Midbrain (tissue), 1 donor: ENCODE measurements around the gene RAVER1.
"Not testable (repeated sequence)": the region's sequence is repeated elsewhere in the genome, so short reads cannot be mapped to it uniquely, and the experiment has no call there.

Experiments
- DNase-seq: peaks from one replicate; lab custom pipeline; 2025; lab: John Stamatoyannopoulos, UW

Gene RAVER1, protein sequence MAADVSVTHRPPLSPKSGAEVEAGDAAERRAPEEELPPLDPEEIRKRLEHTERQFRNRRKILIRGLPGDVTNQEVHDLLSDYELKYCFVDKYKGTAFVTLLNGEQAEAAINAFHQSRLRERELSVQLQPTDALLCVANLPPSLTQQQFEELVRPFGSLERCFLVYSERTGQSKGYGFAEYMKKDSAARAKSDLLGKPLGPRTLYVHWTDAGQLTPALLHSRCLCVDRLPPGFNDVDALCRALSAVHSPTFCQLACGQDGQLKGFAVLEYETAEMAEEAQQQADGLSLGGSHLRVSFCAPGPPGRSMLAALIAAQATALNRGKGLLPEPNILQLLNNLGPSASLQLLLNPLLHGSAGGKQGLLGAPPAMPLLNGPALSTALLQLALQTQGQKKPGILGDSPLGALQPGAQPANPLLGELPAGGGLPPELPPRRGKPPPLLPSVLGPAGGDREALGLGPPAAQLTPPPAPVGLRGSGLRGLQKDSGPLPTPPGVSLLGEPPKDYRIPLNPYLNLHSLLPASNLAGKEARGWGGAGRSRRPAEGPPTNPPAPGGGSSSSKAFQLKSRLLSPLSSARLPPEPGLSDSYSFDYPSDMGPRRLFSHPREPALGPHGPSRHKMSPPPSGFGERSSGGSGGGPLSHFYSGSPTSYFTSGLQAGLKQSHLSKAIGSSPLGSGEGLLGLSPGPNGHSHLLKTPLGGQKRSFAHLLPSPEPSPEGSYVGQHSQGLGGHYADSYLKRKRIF

GRCh38 chr19:10332965-10333757, at the start of gene RAVER1:
Gene RAVER1 (minus strand): TSS chr19:10333529. CDS start chr19:10333507, 22 bp downstream.
- DNase-seq = peak; percentile 98

DNA sequence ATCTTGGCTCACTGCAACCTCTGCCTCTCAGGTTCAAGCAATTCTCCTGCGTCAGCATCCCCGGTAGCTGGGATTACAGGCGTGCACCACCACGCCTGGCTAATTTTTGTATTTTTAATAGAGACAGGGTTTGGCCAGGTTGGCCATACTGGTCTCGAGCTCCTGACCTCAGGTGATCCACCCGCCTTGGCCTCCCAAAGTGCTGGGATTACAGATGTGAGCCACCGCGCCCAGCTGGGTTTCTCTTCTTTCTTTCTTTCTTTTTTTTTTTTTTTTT, 49.8 kb upstream of the RAVER1 start:
- not testable (repeated sequence) for DNase-seq

DNA sequence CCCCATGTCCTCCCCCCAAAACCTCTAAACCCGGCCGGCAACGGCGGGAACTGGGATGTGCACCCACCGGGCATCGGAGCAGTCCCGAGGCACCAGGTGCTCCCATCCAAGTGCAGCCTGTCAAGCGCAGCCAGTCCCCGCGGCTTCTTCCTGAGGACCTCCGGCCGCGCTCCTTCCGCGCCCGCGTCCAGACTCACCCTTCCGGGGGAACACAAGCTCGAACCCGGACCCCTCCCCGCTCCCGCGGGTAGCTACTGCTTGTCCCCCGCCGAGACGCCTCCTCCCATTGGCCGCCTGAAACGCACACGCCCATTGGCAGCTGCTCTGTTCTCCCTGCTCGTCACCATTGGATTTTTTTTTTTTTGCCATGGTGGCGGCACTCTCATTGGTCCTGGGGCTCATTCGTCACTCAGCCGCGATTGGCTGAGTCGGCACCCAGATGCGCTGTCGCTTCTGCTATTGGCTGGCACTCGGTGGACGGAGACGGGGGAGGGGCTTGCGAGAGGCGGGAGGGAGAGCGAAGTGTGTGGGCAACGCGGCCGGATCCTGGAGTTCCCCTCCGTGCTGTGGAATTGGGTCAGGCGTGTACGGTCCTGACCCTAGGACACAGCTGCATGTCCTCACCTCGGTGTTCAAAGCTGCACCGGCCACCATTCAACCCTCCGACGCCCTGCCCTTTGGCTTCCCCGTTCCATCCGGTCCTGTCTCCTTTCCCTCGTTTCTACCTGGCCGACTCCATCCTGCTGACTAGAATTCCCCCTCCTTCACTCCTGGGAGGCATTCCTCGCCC, 47.2 kb upstream of the RAVER1 start, which contains the start of gene TYK2:
Gene TYK2 (minus strand): TSS at position 260 of the 790 bp plus-strand sequence. CDS start 2,166 bp downstream, outside the sequence.
- peak; percentile 98 for DNase-seq

DNA sequence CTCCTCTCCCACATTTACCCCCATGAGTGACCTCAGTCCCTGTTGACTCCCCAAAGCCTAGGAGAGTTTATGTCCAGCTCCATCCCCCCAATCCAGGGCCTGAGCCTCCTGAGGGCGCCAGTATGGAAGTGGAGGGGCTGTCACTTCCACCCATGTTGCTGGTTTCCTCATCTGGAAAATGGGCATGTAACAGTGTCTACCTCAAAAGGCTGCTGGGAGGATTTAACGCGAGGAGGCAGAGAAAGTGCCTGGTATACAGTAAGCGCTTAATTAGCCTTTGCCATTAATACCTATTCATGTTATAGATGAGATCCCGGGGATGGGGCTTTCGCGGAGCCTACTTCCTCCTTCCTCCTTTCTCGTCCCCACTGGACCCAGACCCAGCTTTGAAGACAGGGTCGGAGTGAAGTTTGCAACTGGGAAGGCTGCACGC, 46.6 kb upstream of the RAVER1 start:
- no peak for DNase-seq

- no peak for DNase-seq
These were observed 44.8 kb upstream of the RAVER1 start for GRCh38 chr19:10378124-10378523.

GRCh38 chr19:10377140-10377640, 43.9 kb upstream of the RAVER1 start:
- not testable (repeated sequence) for DNase-seq

GRCh38 chr19:10374931-10375330, 41.6 kb upstream of the RAVER1 start:
- DNase-seq = no peak

DNA sequence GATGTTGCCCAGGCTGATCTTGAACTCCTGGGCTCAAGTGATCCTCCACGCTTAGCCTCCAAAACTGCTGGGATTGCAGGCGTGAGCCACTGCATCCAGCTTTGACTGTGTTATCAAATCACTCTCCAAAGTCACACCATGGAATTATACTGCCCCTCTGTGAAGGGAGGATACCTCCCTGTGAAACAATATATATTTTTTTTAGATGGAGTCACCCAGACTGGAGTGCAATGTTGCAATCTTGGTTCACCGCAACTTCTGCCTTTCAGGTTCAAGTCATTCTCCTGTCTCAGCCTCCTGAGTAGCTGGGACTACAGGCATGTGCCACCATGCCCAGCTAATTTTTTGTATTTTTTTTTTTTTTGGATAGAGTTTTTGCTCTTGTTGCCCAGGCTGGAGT, 39.4 kb upstream of the RAVER1 start:
- no peak for DNase-seq

DNA sequence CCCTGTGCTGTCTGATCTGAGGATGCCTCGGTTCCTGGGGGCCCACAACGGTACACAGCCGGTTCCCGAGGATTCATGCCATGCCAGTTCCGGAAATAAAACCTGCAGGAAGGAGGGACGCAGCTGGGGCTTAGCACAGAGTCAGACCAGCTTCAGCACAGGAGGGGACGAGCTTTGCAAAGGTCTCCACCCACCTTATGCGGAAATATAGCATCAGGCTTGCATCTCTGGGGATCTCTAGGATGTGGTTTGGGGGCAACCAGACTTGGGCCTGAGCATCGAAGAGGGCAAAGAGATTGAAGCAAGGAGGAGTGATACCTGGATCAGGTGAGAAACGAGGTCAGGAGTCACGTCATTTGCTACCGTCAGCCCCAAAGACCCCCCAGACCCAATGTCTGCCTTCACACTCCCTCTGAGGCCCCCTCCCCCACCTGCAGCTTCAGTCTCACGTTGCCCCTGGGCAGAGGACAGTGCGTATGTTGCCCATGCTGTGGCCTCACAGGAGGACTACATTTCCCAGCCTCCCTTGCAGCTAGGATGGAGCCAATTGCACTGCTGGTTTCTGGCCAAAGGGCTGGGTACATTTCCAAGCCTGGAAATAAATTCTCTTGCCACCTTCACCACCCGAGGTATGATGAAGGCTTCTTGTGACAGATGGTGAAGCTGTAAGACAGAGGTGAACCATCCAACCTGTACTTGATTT, 34.9 kb upstream of the RAVER1 start:
- DNase-seq = no peak

DNA sequence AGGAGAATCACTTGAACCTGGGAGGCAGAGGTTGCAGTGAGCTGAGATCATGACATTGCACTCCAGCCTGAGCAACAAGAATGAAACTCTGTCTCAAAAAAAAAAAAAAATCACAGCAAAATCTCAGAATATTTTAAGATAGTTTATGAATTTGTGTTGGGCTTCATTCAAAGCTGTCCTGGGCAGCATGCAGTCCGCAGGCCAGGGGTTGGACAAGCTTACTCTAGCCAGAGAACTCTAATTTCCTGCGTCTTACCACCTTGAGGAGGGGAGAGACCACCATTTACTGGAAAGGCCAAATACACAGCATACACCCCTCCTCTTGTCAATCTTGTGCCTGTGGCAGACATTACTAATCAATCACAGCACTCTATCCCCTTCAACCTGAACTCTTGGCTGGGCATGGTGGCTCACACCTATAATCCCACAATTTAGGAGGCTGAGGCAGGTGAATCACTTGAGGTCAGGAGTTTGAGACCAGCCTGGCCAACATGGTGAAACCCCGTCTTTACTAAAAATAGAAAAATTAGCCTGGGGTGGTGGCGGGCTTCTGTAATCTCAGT, 33.7 kb upstream of the RAVER1 start:
- DNase-seq = not testable (repeated sequence)

DNA sequence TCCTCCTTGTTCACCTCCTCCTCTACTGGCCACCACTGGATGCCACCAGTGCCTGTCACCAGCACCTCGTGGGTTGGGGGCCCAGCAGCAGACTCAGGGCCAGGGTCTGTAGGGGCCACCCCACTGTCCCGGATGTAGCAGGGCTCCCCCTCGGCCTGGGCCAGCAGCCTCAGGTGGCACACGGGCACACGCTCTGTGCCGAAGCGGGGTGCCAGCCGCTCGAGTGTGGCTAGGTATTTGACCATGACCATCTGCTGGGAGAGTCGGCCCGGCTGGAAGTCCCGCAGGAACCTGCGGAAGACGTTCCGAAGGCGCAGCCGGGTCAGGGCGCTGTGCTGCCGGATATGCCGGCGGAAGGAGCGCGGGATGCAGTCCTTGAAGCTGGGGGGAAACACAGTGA, 32.2 kb upstream of the RAVER1 start:
- no peak for DNase-seq

DNA sequence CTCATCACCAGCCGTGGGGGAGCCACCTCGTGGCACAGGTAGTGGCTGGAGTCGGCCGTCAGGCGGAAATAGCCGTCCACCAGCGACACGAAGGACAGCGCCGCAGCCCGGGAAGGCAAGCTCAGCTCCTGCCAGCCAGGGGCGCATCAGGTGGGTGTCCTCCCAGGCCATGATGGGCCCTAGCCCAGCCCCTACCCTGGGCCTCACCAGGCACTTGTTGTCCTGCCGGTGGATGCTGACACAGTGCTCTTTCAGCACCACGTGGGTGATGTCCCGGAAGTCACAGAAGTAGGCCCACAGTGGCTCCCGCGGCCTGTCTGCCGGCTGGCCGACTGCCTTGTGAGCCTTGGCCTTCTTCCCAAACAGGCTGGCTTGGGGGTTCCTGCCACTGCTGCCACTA, 31.3 kb upstream of the RAVER1 start:
- DNase-seq = peak; percentile 55

DNA sequence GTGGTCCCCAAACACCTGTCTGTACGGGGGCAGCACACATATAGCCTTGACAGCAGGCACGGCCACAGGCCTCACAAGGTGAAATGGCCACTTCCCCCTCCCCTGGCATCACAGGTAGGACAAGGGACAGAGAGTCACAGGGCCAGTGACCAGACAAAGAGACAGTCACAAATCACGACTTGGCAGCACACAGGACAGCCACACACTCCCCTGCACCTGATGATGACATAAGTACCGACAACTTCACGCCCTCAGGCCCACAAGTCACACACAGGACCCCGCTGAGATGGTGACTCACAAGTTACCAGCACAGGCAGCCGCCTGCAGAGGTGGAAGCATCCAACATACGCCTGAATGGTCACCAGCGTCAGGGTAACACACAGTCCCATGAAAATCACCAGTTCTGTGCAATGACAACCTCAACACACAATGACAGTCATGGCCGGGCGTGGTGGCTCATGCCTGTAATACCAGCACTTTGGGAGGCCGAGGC, 30.5 kb upstream of the RAVER1 start:
- DNase-seq = no peak

- no peak for DNase-seq
These were observed 28.9 kb upstream of the RAVER1 start for GRCh38 chr19:10362259-10362658.

- no peak for DNase-seq
These were observed 28.3 kb upstream of the RAVER1 start for GRCh38 chr19:10361569-10362011.

DNA sequence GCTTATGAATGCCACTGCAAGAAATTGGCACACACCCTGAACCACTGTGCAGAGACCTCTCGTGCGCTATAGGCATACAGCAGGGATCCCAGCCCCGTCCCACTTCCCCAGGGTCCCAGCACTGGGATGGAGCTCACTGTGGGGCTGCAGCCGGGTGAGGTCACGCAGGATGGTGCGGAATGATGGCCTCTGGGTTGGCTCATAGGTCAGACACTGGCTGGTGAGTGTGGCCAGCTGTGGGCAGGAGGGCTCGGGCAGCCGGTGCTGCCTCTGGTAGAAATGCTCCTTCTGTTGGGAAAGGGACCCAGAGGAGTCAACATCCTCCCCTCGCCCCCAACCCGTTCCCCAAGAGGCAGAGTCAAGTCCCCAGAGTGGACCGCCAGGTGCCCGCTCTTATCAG, 23.1 kb upstream of the RAVER1 start:
- no peak for DNase-seq

- no peak for DNase-seq
These were observed 20.6 kb upstream of the RAVER1 start for GRCh38 chr19:10353793-10354391.

DNA sequence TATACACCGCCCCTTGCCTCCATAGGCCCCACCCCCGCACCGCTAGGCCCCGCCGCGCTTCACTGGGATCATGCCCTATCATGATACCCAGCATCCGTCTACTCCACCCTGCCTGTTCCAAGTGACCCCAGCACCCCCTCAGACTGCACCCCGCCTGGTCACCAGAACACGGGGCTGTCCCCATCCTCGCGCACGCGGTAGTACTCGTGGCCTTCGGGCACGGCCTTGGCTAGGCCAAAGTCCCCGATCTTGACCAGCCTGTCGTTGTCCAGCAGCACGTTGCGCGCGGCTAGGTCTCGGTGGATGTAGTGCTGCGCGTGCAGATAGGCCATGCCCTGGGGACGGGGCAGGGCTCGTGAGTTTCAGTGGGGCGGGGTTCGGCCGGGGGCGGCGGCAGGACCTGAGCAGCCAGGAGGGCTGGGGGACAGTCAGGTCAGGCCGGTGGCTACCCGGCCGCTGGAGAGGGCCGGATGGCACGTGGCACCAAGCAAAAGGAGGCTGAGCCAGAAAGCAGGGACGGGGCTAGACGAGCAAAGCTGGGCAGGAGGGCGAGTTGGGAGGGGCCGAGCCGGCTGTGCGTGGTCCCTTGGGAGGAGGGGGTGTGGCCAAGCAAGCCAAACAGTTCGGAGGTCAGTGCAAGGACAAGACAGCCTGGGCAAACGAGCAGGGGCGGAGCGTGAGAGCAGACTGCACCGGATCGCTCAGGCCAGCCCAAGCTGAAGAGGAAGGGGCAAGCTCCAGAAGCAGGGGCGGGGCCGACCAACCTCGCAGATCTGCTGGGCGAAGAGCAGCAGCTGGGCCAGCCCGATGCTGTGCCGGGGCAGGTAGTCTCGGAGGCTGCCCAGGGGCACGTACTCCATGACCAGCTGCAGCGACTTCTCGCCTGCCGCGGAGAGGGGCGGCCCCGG, 19.7 kb upstream of the RAVER1 start:
- DNase-seq = no peak

- DNase-seq = no peak
These were observed 13.2 kb upstream of the RAVER1 start for GRCh38 chr19:10346509-10346908.
